Activated CD8-positive, alpha-beta memory T cell treated with anti-CD3 and anti-CD28 coated beads for 24 hours (primary cell): Measurements from ENCODE around the gene CNTNAP2.
"Not testable (repeated sequence)": the region's sequence is repeated elsewhere in the genome, so short reads cannot be mapped to it uniquely, and the experiment has no call there.

Experiments used
- DNase-seq: peaks from one replicate; pipeline ENCODE4 v3.0.0-alpha.2; 2020

The CNTNAP2 gene

GRCh38 chr7:148436135-148436534, 2319.5 kb downstream of the CNTNAP2 start:
- DNase-seq: no peak

DNA sequence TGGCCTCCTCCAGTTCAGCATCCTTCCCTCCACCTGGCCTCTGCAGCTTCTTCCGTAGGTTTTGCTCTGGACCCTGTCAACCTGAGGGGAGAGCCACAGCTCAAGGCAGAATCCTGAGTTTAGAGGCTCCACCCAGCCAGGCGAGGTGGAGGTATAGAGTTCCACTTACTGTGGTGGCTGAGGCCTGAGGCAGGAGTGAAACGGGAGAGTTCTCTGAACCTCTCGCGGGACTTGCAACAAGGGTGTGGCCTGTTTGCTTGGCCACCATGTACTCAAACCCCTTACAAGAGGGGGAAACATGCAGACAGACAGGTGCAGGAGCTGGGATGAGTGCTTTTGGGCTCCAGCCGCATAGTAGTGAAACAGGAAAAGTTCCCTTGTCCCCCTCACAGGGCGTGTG, 2320.0 kb downstream of the CNTNAP2 start:
- no peak for DNase-seq

DNA sequence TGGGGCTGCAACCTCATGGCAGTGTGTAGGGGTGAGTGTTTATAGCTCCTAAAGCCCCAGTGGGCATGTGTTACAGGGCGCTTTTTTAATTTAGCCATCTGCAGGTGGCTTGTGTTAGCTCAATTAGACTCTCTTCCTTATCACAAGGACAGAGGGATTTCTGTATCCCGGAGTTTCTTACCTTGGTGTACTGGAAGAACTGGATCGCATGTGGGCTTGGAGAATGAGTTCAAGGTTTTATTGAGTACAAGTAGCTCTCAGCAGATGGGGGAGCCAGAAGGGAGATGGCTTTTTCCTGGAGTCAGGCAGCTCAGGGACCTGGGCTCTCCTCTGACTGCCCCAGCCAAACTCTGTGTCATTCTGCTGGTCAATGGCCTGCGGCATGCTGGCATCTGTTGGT, 2320.4 kb downstream of the CNTNAP2 start:
- no peak for DNase-seq

- no peak for DNase-seq
Observed at GRCh38 chr7:148442141-148442655, 2325.6 kb downstream of the CNTNAP2 start.

- no peak for DNase-seq
Observed at GRCh38 chr7:148442933-148443332, 2326.3 kb downstream of the CNTNAP2 start.

DNA sequence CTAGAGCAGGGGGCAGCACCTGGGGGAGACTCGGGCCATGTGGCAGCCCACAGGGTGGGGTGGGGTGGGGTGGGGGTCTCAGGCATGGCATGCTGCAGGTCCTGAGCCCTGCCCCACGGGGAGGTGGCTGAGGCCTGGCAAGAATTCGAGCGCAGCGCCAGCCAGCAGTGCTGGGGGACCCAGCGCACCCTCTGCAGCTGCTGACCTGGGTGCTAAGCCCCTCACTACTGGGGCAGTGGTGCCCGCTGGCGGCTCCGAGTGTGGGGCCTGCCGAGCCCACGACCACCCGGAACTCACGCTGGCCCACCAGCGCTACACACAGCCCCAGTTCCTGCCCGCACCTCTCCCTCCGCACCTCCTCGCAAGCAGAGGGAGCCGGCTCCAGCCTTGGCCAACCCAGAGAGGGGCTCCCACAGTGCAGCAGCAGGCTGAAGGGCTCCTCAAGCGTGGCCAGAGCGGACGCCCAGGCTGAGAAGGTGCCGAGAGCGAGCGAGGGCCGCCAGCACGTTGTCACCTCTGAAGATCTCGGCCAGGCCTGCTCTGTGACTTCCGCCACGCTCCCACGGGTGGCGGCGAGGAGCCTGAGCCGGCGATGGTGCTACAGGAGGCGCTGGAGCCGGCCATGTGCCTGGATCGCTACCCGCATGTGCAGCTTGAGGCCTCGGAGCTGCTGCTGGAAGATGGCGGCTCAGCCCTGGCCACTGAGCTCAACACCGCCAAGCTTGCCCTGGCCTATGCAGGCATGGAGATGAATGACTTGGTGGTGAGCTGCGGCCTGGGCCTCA, 2328.9 kb downstream of the CNTNAP2 start:
- no peak for DNase-seq

GRCh38 chr7:148447221-148447849, 2330.7 kb downstream of the CNTNAP2 start:
- no peak for DNase-seq

- not testable (repeated sequence) for DNase-seq
Observed at GRCh38 chr7:148451526-148451925, 2334.9 kb downstream of the CNTNAP2 start.

GRCh38 chr7:148456351-148456750, 2339.8 kb downstream of the CNTNAP2 start:
- no peak for DNase-seq

- DNase-seq: no peak
Observed at GRCh38 chr7:148457310-148457921, 2340.8 kb downstream of the CNTNAP2 start.

GRCh38 chr7:148458263-148458662, 2341.7 kb downstream of the CNTNAP2 start:
- DNase-seq: no peak

DNA sequence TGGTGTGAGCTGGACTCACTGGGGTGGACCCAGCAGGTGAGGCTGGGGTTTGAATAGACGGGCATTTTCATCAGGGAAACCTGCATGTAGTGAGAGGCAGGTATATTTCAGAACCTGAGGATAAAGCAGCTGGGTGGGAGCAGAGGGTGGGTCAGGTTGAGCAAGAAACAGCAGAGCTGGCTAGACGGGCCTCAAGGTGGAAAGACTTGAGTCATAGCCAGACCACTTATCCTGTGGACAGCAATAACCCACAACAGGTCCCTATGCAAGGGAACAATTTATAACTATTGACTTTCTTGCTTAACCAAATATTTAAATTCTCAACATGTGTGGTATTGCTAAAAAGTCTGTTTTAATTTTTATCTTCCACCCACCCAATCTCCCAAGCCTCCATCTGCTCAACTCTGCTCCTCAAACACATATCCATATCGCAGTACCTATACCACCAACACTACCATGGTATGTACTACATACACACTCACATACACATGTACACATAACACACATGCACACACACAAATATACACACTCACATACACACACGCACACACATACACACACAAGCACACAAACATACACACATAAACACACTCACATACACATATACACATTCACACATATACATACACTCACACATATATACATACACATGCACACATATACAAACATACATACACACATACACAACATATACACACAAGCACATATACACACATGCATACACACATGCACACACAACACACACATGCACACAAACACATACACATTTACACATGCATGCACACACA, 2345.0 kb downstream of the CNTNAP2 start:
- DNase-seq: no peak

GRCh38 chr7:148462774-148463173, 2346.2 kb downstream of the CNTNAP2 start:
- not testable (repeated sequence) for DNase-seq

DNA sequence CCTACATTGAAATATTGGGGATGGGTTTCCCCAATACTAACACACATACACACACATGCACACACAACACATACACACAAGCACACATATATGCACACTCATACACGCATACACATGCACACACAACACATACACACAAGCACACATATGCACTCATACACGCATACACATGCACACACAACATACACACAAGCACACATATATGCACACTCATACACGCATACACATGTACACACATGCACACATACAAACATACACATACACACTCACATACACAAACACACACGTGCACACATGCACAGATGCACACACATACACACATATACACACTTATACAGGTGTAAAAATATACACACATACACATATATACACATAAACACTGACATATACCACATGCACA, 2346.6 kb downstream of the CNTNAP2 start:
- DNase-seq: no peak

GRCh38 chr7:148464947-148465346, 2348.3 kb downstream of the CNTNAP2 start:
- no peak for DNase-seq

GRCh38 chr7:148465441-148465840, 2348.8 kb downstream of the CNTNAP2 start:
- not testable (repeated sequence) for DNase-seq

DNA sequence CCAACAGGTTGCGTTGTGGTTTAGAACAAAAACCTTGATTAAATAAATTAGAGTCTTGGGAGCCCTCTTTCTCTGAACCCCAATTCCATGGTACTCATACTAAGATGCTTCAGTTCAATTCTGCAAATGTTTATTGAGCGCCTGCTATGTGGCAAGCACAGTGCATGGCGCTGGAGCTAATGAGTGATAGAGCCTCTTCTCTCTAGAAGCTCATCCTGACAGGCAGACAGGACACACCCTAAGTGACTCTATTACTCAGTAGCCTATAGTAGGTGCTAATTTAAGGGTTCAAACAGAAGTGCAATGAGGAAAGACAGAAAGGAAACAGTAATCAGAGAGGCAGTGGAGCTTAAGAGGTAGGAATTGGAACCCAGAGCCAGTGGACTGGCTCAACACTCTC, 2349.5 kb downstream of the CNTNAP2 start:
- no peak for DNase-seq

- DNase-seq: no peak
Observed at GRCh38 chr7:148468700-148469098, 2352.1 kb downstream of the CNTNAP2 start.
